Calu3 (cell line): ENCODE results near the gene BRDT. TPM values are rescaled to one million over a fixed set of nuclear protein-coding genes. Genes with fewer than 3 reads are reported as not detected.

Source experiments
- Bru-seq: library from RNA; stranded (reverse); fragments of 400-500 nt; gene quantifications from one replicate; lab custom pipeline; 2021; lab: Mats Ljungman, UMichigan
- BruChase-seq, 2 experiments: library from RNA; stranded (reverse); fragments of 400-500 nt; gene quantifications; one replicate each; lab custom pipeline; 2021; lab: Mats Ljungman, UMichigan
- BruUV-seq: library from RNA; stranded (reverse); fragments of 400-500 nt; replicated peaks from 2 replicates; lab custom pipeline; 2021; lab: Mats Ljungman, UMichigan
- CTCF ChIA-PET: fragments of 300-600 bp; sonication (Branson Sonifier 250); formaldehyde crosslinking; loops from one replicate; lab custom pipeline; 2022; ENCODE audit warnings: antibody characterized with exemption; lab: Charles Lee
- DNase-seq: peaks from one replicate; pipeline ENCODE4 v3.0.0; 2022
- H3K27ac Mint-ChIP-seq: one replicate; pipeline ENCODE4 v1.8.0; 2022; ENCODE audit warnings: mixed read lengths; ENCODE audit not compliant: unreplicated experiment
- H3K27me3 Mint-ChIP-seq: one replicate; pipeline ENCODE4 v1.8.0; 2022; ENCODE audit warnings: mixed read lengths; ENCODE audit not compliant: unreplicated experiment
- H3K36me3 Mint-ChIP-seq: one replicate; pipeline ENCODE4 v1.8.0; 2022; ENCODE audit warnings: mild to moderate bottlenecking, moderate library complexity, mixed read lengths; ENCODE audit not compliant: insufficient read depth, unreplicated experiment
- H3K4me1 Mint-ChIP-seq: one replicate; pipeline ENCODE4 v1.8.0; 2022; ENCODE audit warnings: mild to moderate bottlenecking, low read depth, mixed read lengths; ENCODE audit not compliant: unreplicated experiment
- H3K4me3 Mint-ChIP-seq: one replicate; pipeline ENCODE4 v1.8.0; 2022; ENCODE audit warnings: mild to moderate bottlenecking, low read depth, moderate library complexity, mixed read lengths; ENCODE audit not compliant: unreplicated experiment
- H3K9me3 Mint-ChIP-seq: one replicate; pipeline ENCODE4 v1.8.0; 2022; ENCODE audit warnings: low read depth, mixed read lengths; ENCODE audit not compliant: unreplicated experiment
- intact Hi-C: fragments of 100-400 bp; cut with micrococcal nuclease; formaldehyde crosslinking; loops from one replicate; pipeline ENCODE4 v1.10.0; 2022; ENCODE audit not compliant: unreplicated experiment
- long read RNA-seq: library from polyadenylated mRNA; stranded (forward); transcript quantifications from one replicate; pipeline ENCODE4 v2.0.0, GENCODE V29; 2022
- total RNA-seq: library from RNA; stranded (reverse); gene quantifications from 2 replicates; pipeline ENCODE4 v1.2.3, GENCODE V29; 2022
- TF ChIP-seq, protein P1 (sequence below): fragments of 200-600 bp; IDR thresholded peaks from one replicate; pipeline ENCODE4 v1.8.0; 2022; ENCODE audit warnings: antibody characterized with exemption; ENCODE audit not compliant: unreplicated experiment

The BRDT gene
- total RNA-seq = not detected in 2 replicates
- Bru-seq, nascent RNA = not detected
- not detected for BruChase-seq, experiment 1, labeled RNA remaining after a 6-hour chase
- BruChase-seq, experiment 2, labeled RNA remaining after a 2-hour chase = not detected
- long read RNA-seq = 0 reads

DNA sequence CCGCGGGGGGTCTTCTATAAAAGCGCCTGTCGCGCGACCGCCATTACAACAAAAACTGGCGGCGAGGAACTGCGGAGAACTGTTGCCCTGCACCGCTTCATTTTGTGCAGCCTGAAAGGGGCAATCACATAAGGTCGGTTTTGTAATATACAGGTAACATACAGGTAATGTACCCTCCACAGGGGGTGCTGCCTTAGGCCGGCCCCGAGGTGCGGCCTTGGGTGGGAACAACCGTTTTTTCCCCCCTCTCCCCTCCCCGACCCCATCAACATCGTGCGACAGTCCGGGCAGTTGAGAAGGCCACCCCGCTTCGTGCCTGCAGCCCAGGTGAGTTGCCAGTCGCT lies at the start of gene BRDT:
Gene BRDT, plus strand, starts transcription at position 46 of the 344 bp plus-strand sequence. CDS start 13,354 bp downstream, outside the sequence.
- DNase-seq = no peak
- intact Hi-C loops = no loop called here
- TF ChIP-seq, protein P1, sequence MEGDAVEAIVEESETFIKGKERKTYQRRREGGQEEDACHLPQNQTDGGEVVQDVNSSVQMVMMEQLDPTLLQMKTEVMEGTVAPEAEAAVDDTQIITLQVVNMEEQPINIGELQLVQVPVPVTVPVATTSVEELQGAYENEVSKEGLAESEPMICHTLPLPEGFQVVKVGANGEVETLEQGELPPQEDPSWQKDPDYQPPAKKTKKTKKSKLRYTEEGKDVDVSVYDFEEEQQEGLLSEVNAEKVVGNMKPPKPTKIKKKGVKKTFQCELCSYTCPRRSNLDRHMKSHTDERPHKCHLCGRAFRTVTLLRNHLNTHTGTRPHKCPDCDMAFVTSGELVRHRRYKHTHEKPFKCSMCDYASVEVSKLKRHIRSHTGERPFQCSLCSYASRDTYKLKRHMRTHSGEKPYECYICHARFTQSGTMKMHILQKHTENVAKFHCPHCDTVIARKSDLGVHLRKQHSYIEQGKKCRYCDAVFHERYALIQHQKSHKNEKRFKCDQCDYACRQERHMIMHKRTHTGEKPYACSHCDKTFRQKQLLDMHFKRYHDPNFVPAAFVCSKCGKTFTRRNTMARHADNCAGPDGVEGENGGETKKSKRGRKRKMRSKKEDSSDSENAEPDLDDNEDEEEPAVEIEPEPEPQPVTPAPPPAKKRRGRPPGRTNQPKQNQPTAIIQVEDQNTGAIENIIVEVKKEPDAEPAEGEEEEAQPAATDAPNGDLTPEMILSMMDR = no peak
- BruUV-seq = no TSS peak
- no peaks in the 10 kb centered on the region for H3K4me1 Mint-ChIP-seq
- no peak within 1 kb of the TSS for H3K4me3 Mint-ChIP-seq
- no peaks in the 10 kb centered on the region for H3K36me3 Mint-ChIP-seq
- no peaks in the 10 kb centered on the region for H3K27me3 Mint-ChIP-seq
- H3K9me3 Mint-ChIP-seq = no peaks in the 10 kb centered on the region
- CTCF ChIA-PET = no interaction called here
- H3K27ac Mint-ChIP-seq = no peak within 1 kb of the TSS

DNA sequence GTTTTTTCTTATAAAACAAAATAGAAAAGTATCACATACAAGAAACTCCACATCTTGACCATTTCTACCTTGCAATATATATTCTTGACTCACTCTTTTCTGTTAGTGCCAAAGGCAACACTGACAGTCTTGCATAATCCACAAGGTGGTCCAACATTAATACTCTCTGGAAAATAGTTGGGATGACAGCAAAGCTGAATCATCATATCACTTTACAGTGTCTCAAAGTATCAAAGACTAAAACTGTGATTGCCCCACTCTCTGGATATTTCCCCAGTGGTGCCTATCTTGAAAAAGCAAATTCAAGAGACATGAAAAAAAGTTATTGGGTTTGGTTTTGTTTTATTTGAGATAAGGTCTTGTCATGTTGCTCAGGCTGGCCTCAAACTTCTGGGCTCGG lies 48.6 kb upstream of the BRDT start:
- no peaks in the 10 kb centered on the region for H3K4me1 Mint-ChIP-seq
- CTCF ChIA-PET = no interaction called here
- TF ChIP-seq, protein P1 = no peak
- H3K27me3 Mint-ChIP-seq = no peaks in the 10 kb centered on the region
- H3K9me3 Mint-ChIP-seq = no peaks in the 10 kb centered on the region
- no TSS peak for BruUV-seq
- no peak for DNase-seq
- H3K4me3 Mint-ChIP-seq = no peak overlapping the region
- no peaks in the 10 kb centered on the region for H3K36me3 Mint-ChIP-seq
- no peak overlapping the region for H3K27ac Mint-ChIP-seq
- intact Hi-C loops = no loop called here

DNA sequence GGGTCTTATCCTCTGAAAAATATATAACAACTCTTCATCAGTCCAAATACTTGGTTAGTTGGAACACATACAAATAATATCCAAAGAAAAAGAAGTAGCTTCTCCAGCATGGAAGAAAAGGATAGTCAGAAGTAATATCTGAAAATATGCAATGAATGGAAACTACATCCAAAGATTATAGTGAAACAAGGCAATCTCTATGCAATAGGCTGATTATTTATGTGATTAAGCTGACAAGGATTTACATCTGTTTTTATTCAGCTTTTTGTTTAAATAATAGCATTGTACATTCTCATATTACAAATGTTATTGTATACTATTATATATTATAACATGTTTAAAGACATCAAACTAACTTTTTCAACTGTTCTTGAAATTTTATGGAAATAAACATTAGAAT lies 48.0 kb upstream of the BRDT start:
- BruUV-seq = no TSS peak
- no peak overlapping the region for H3K27ac Mint-ChIP-seq
- CTCF ChIA-PET = no interaction called here

DNA sequence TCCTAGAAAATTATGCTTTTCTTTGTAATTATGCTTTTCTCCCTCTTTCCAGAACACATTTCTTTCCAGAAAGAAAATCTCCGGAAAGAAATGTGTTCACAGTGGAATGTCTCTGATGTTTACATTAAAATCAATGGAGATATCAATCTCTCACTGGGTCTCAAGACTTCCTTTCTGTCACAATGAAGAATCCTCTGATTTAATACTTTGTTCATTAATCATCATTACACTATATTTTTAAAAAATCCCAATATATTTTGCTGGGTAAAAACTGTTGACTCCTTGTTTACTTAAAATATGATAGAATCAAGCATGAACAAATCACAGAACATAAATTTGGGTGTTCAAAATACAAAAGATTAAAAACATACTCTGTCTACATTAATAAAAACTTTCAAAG lies 36.9 kb upstream of the BRDT start:
- Mint-ChIP-seq H3K27me3 (no peaks in the 10 kb centered on the region), H3K4me3 (no peak overlapping the region), H3K27ac (no peak overlapping the region), H3K4me1 (no peaks in the 10 kb centered on the region), H3K36me3 (no peaks in the 10 kb centered on the region), H3K9me3 (no peaks in the 10 kb centered on the region)
- TF ChIP-seq, protein P1 = no peak
- CTCF ChIA-PET = no interaction called here
- no peak for DNase-seq
- BruUV-seq = no TSS peak
- intact Hi-C loops = no loop called here

More for the DNA sequence above, 48.0 kb upstream of the BRDT start:
- TF ChIP-seq, protein P1 = no peak
- Mint-ChIP-seq H3K9me3 (no peaks in the 10 kb centered on the region), H3K4me3 (no peak overlapping the region), H3K4me1 (no peaks in the 10 kb centered on the region), H3K27me3 (no peaks in the 10 kb centered on the region), H3K36me3 (no peaks in the 10 kb centered on the region)
- no peak for DNase-seq
- intact Hi-C loops = no loop called here
